Astrocyte of the cerebellum (primary cell): Measurements from ENCODE around the gene EIF4G3.
"Not testable (repeated sequence)": the region's sequence is repeated elsewhere in the genome, so short reads cannot be mapped to it uniquely, and the experiment has no call there.

Experiments used
- DNase-seq: peaks from one replicate; pipeline ENCODE4 v3.0.0-alpha.2; 2011; ENCODE audit warnings: low read depth
- H3K4me3 ChIP-seq: 2 replicates; pipeline ENCODE4 v1.5.1; 2011; ENCODE audit warnings: mild to moderate bottlenecking, low read depth, low read length, moderate library complexity
- in situ Hi-C: cut with HindIII; loops from 2 replicates; pipeline ENCODE4 v1.10.0; 2017; ENCODE audit warnings: low sequenced_read_pairs
- TF ChIP-seq, protein P1 (sequence below): IDR thresholded peaks from 2 replicates; pipeline ENCODE4 v1.5.1; 2012; ENCODE audit warnings: low read length, low read depth, moderate library complexity, mild to moderate bottlenecking; ENCODE audit errors: missing control alignments

Gene EIF4G3

GRCh38 chr1:21058035-21058793 is 118.5 kb downstream of the EIF4G3 start:
- DNase-seq: no peak
- no peak overlapping the region for H3K4me3 ChIP-seq
- in situ Hi-C loops: loop anchor here (5.0 kb wide), 1 partner anchor 84 kb away; no protein-coding TSS in a partner anchor
- TF ChIP-seq, protein P1, sequence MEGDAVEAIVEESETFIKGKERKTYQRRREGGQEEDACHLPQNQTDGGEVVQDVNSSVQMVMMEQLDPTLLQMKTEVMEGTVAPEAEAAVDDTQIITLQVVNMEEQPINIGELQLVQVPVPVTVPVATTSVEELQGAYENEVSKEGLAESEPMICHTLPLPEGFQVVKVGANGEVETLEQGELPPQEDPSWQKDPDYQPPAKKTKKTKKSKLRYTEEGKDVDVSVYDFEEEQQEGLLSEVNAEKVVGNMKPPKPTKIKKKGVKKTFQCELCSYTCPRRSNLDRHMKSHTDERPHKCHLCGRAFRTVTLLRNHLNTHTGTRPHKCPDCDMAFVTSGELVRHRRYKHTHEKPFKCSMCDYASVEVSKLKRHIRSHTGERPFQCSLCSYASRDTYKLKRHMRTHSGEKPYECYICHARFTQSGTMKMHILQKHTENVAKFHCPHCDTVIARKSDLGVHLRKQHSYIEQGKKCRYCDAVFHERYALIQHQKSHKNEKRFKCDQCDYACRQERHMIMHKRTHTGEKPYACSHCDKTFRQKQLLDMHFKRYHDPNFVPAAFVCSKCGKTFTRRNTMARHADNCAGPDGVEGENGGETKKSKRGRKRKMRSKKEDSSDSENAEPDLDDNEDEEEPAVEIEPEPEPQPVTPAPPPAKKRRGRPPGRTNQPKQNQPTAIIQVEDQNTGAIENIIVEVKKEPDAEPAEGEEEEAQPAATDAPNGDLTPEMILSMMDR: no peak

GRCh38 chr1:21053189-21053928 is 123.3 kb downstream of the EIF4G3 start:
- in situ Hi-C loops, H3K4me3 ChIP-seq: not testable (repeated sequence)

DNA sequence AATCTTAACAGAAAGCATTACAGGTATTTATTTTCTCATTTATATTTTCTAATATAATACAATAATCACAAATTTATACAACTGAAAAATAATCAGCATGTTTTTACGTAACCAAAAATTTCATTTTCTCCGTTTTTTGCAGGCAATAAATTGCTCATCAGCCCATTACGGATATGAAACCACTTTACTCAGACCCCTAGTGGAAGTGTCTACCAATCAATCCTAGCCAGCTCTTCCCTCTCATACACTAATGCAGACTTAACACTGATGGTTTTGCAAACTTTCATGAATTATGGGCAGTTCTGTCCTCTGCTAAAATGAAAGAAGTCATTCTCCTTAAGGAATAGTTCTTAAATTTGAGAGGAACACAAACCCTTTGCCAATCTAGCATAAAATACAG is 124.7 kb downstream of the EIF4G3 start:
- TF ChIP-seq, protein P1: no peak
- no peak overlapping the region for H3K4me3 ChIP-seq
- in situ Hi-C loops: no loop called here
- no peak for DNase-seq

More at GRCh38 chr1:21053189-21053928, 123.3 kb downstream of the EIF4G3 start:
- not testable (repeated sequence) for DNase-seq

GRCh38 chr1:21051177-21051825 is 125.4 kb downstream of the EIF4G3 start:
- no peak for DNase-seq
- TF ChIP-seq, protein P1: no peak
- in situ Hi-C loops: no loop called here

GRCh38 chr1:21050031-21050430 is 126.7 kb downstream of the EIF4G3 start:
- in situ Hi-C loops: no loop called here
- TF ChIP-seq, protein P1: no peak
- H3K4me3 ChIP-seq: no peak overlapping the region
- DNase-seq: peak; percentile 68

More at GRCh38 chr1:21051177-21051825, 125.4 kb downstream of the EIF4G3 start:
- H3K4me3 ChIP-seq: no peak overlapping the region

DNA sequence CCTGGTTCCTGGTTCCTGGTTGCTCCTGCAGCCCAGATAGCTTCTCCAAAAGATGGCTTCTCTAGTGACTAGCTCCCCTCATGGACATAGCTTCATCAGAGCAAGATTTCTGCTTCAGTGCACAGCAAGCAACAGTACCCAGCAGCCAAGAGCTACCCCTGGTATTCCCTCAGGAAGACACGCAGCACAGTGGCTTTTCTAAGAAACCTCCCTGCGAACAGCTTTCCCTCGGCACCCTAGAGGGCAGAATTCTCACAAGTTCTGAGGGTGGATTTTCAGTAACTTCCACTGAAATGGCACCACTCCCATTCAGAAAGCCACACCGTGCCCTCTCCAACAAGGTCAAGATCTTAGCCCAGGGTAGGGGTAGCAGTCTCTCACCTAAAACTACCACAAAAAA is 128.2 kb downstream of the EIF4G3 start:
- DNase-seq: no peak
- TF ChIP-seq, protein P1: no peak
- no peak overlapping the region for H3K4me3 ChIP-seq
- in situ Hi-C loops: no loop called here
